Medulla oblongata (tissue), 1 donor: ENCODE results near the gene SIT1.
"Not testable (repeated sequence)": the region's sequence is repeated elsewhere in the genome, so short reads cannot be mapped to it uniquely, and the experiment has no call there.

Source experiments
- DNase-seq: peaks from one replicate; pipeline ENCODE4 v3.0.0-alpha.2; 2015; ENCODE audit errors: extremely low spot score

The SIT1 gene

GRCh38 chr9:35637427-35637955, 13.2 kb downstream of the SIT1 start:
- DNase-seq = not testable (repeated sequence)

GRCh38 chr9:35636877-35637246, 13.9 kb downstream of the SIT1 start:
- not testable (repeated sequence) for DNase-seq

- peak; percentile 34 for DNase-seq
These were observed 14.4 kb downstream of the SIT1 start for GRCh38 chr9:35636135-35636876.

- DNase-seq = no peak
These were observed 15.0 kb downstream of the SIT1 start for GRCh38 chr9:35635730-35636129.

GRCh38 chr9:35629597-35629996, 21.1 kb downstream of the SIT1 start:
- DNase-seq = no peak

GRCh38 chr9:35628389-35628991, 22.2 kb downstream of the SIT1 start:
- no peak for DNase-seq

GRCh38 chr9:35627575-35627974, 23.2 kb downstream of the SIT1 start:
- no peak for DNase-seq

GRCh38 chr9:35619800-35620158, 31.0 kb downstream of the SIT1 start:
- DNase-seq = no peak

GRCh38 chr9:35618854-35619799, 31.6 kb downstream of the SIT1 start:
- no peak for DNase-seq

GRCh38 chr9:35618325-35618727, 32.4 kb downstream of the SIT1 start, which contains the start of gene CD72:
Gene CD72 (minus strand): TSS chr9:35618413. CDS start chr9:35618303, 110 bp downstream.
- peak; percentile 27 for DNase-seq

- no peak for DNase-seq
These were observed 33.2 kb downstream of the SIT1 start for GRCh38 chr9:35617548-35617947.

GRCh38 chr9:35616681-35617459, 33.9 kb downstream of the SIT1 start:
- peak; percentile 40 for DNase-seq

GRCh38 chr9:35615981-35616680, 34.6 kb downstream of the SIT1 start:
- DNase-seq = no peak

- no peak for DNase-seq
These were observed 37.9 kb downstream of the SIT1 start for GRCh38 chr9:35612843-35613242.

- DNase-seq = not testable (repeated sequence)
These were observed 38.7 kb downstream of the SIT1 start for GRCh38 chr9:35612066-35612465.

- peak; percentile 72 for DNase-seq
These were observed 39.4 kb downstream of the SIT1 start for GRCh38 chr9:35611230-35611797.

- DNase-seq = no peak
These were observed 40.9 kb downstream of the SIT1 start for GRCh38 chr9:35609820-35610163.

GRCh38 chr9:35609001-35609819, 41.5 kb downstream of the SIT1 start:
- no peak for DNase-seq

GRCh38 chr9:35608221-35608620, 42.5 kb downstream of the SIT1 start:
- no peak for DNase-seq

- DNase-seq = no peak
These were observed 44.0 kb downstream of the SIT1 start for GRCh38 chr9:35606726-35607125.
